PFSK-1 (cell line): ENCODE results near the gene BAZ2B. TPM values are rescaled to one million over a fixed set of nuclear protein-coding genes. Genes with fewer than 3 reads are reported as not detected.

ENCODE experiments used
- FOXP2 ChIP-seq: optimal IDR thresholded peaks from 2 replicates; pipeline ENCODE3; 2011; ENCODE audit warnings: borderline replicate concordance, control low read depth, inconsistent platforms; ENCODE audit not compliant: insufficient read depth; ENCODE audit errors: extremely low read length, extremely low read depth
- POLR2AphosphoS5 ChIP-seq: IDR thresholded peaks from 2 replicates; pipeline ENCODE4 v1.6.1; 2012; ENCODE audit warnings: low read depth, mild to moderate bottlenecking, control low read depth, low read length, moderate library complexity
- REST ChIP-seq, 2 experiments: IDR thresholded peaks; 2 replicates each; pipeline versions ENCODE4 v1.6.1 to v1.8.0; 2011 to 2012; ENCODE audit warnings: low read depth in 2 of 2, low read length in 2 of 2, control low read depth in 1 of 2, inconsistent platforms in 1 of 2, mild to moderate bottlenecking in 1 of 2, moderate library complexity in 1 of 2; ENCODE audit not compliant: insufficient read depth in 1 of 2
- SIN3A ChIP-seq: IDR thresholded peaks from 2 replicates; pipeline ENCODE4 v1.6.1; 2012; ENCODE audit warnings: mild to moderate bottlenecking, low read length, moderate library complexity, borderline replicate concordance; ENCODE audit not compliant: insufficient read depth
- TAF1 ChIP-seq: IDR thresholded peaks from 2 replicates; pipeline ENCODE4 v1.6.1; 2012; ENCODE audit warnings: low read length, control low read depth, borderline replicate concordance; ENCODE audit not compliant: insufficient read depth
- polyA plus RNA-seq: library from polyadenylated mRNA; unstranded; fragments of >200 nt; gene quantifications from one replicate; pipeline ENCODE4 v1.2.1, GENCODE V29; 2012; ENCODE audit warnings: low read depth, missing spikeins; ENCODE audit not compliant: insufficient read length

The BAZ2B gene
- 6.8 TPM for polyA plus RNA-seq

- peak; percentile 60; the same call in 1 of the 2 replicates for TF ChIP-seq POLR2AphosphoS5
- no peak for TF ChIP-seq FOXP2
- no peak for TF ChIP-seq SIN3A
- TF ChIP-seq REST (IDR thresholded peaks at IDR 0.05; ENCODE audit: insufficient read depth in 1 of 2, low read depth in 2 of 2, low read length in 2 of 2), result peak in 1 of 2 experiments; percentile 34; a peak in 1 of 4 replicates
- TF ChIP-seq TAF1, result peak; percentile 44; the same call in 1 of the 2 replicates
These were observed at the start of gene BAZ2B for GRCh38 chr2:159616286-159616701. Gene BAZ2B, minus strand, starts transcription at chr2:159616548. Its CDS starts 137,829 bp downstream, at chr2:159478719.

DNA sequence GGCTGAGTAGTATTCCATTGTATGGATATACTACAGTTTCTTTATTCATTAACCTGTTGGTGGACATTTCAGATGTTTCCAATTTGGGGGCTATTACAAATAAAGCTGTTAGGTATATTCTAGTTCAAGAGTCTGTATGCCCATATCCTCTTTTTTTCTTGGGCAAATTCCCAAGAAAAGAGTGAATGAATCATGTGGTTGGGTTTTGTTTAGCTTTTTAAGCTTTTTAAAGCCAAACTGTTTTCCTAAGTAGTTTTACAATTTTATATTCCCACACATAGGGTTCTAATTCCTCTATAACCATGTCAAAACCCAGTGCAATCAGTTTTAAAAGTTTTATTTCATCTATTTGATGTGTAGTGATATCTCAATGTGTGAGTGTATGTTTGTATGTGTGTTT is 44.9 kb upstream of the BAZ2B start:
- TF ChIP-seq SIN3A (no peak), FOXP2 (no peak), REST (IDR thresholded peaks at IDR 0.05; ENCODE audit: insufficient read depth in 1 of 2, low read depth in 2 of 2, low read length in 2 of 2) (no peak)

- TF ChIP-seq TAF1, result no peak
- TF ChIP-seq POLR2AphosphoS5, result no peak
- no peak for TF ChIP-seq FOXP2
- TF ChIP-seq SIN3A, result no peak
- no peak for TF ChIP-seq REST (IDR thresholded peaks at IDR 0.05; ENCODE audit: insufficient read depth in 1 of 2, low read depth in 2 of 2, low read length in 2 of 2)
These were observed 42.8 kb upstream of the BAZ2B start for GRCh38 chr2:159658881-159659873.

GRCh38 chr2:159653962-159654361 is 37.6 kb upstream of the BAZ2B start:
- TF ChIP-seq FOXP2 (no peak), SIN3A (no peak), TAF1 (no peak), POLR2AphosphoS5 (no peak), REST (IDR thresholded peaks at IDR 0.05; ENCODE audit: insufficient read depth in 1 of 2, low read depth in 2 of 2, low read length in 2 of 2) (no peak)
